NCI-H1092 (cell line): Measurements from ENCODE around the gene C2orf42.
"Not testable (repeated sequence)": the region's sequence is repeated elsewhere in the genome, so short reads cannot be mapped to it uniquely, and the experiment has no call there.

ENCODE experiments used
- DNase-seq: peaks from one replicate; lab custom pipeline; 2025; lab: John Stamatoyannopoulos, UW

C2orf42 gene

GRCh38 chr2:70190418-70191243, at the start of gene C2orf42:
TSS of gene C2orf42 (minus strand) at chr2:70191019. CDS start at chr2:70181985, 9,034 bp downstream.
- peak; percentile 84 for DNase-seq

GRCh38 chr2:70240599-70240998, 49.8 kb upstream of the C2orf42 start:
- DNase-seq, result no peak

- DNase-seq, result no peak
These were observed 43.1 kb upstream of the C2orf42 start for GRCh38 chr2:70233926-70234325.

GRCh38 chr2:70226781-70227180, 36.0 kb upstream of the C2orf42 start:
- DNase-seq, result no peak

GRCh38 chr2:70223305-70223704, 32.5 kb upstream of the C2orf42 start:
- DNase-seq, result not testable (repeated sequence)

GRCh38 chr2:70214953-70215549, 24.2 kb upstream of the C2orf42 start:
- no peak for DNase-seq

GRCh38 chr2:70214365-70214764, 23.5 kb upstream of the C2orf42 start:
- DNase-seq, result no peak

- DNase-seq, result no peak
These were observed 21.6 kb upstream of the C2orf42 start for GRCh38 chr2:70212298-70212932.

- DNase-seq, result no peak
These were observed 20.8 kb upstream of the C2orf42 start for GRCh38 chr2:70211595-70211994.

- DNase-seq, result no peak
These were observed 13.6 kb upstream of the C2orf42 start for GRCh38 chr2:70204452-70204851.

GRCh38 chr2:70203086-70203485, 12.3 kb upstream of the C2orf42 start:
- no peak for DNase-seq

GRCh38 chr2:70202236-70202806, 11.5 kb upstream of the C2orf42 start:
- DNase-seq, result no peak

GRCh38 chr2:70201831-70202230, 11.0 kb upstream of the C2orf42 start:
- DNase-seq, result no peak

GRCh38 chr2:70201225-70201768, 10.5 kb upstream of the C2orf42 start:
- DNase-seq, result no peak

- no peak for DNase-seq
These were observed 8.6 kb upstream of the C2orf42 start for GRCh38 chr2:70199320-70199864.

GRCh38 chr2:70192516-70192915, 1.7 kb upstream of the C2orf42 start:
- no peak for DNase-seq

GRCh38 chr2:70191244-70191735, 471 bp upstream of the C2orf42 start:
- DNase-seq, result no peak

- no peak for DNase-seq
These were observed 2.4 kb downstream of the C2orf42 start for GRCh38 chr2:70188460-70188859.

- DNase-seq, result not testable (repeated sequence)
These were observed 3.6 kb downstream of the C2orf42 start for GRCh38 chr2:70187170-70187569.

- no peak for DNase-seq
These were observed 8.1 kb downstream of the C2orf42 start for GRCh38 chr2:70182689-70183088.

- no peak for DNase-seq
These were observed 9.4 kb downstream of the C2orf42 start for GRCh38 chr2:70181363-70181956.

- no peak for DNase-seq
These were observed 17.3 kb downstream of the C2orf42 start for GRCh38 chr2:70173520-70173919.
